HG03025 (cell line): Measurements from ENCODE around the gene SIRPB2.

Experiments
- ATAC-seq: cut with Tn5 transposase; IDR thresholded peaks from one replicate; pipeline ENCODE4 v1.9.1; 2021; ENCODE audit warnings: mild to moderate bottlenecking, moderate library complexity; ENCODE audit not compliant: unreplicated experiment, low FRiP score

SIRPB2 gene

DNA sequence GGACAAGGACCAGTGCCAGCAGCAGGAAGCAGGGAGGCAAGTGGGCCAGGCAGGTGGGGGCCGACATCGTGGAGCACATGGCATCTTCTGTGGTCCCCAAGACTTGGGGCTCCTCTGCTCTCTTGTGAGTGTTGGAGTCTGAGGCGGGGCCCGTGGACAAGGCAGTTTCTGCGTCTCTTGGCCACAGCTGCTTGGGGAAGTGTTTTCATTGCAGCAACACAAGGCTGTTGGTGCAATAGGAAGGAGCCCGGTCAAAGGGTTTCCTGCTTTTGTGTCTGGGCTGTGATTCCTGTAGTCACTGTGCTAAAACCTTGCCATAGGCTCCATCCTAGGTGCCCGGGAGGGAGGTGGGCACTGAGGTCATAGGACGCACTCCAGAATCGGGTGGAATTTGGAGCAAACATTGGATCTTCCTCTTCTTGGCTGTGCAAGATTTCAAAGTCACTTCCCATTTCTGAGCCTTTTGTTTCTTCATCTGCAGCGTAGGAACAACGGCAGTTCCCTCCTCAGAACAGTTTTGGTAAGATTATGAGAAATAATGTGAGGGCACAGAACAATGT, at the start of gene SIRPB2:
Gene SIRPB2 (minus strand): TSS at position 140 of the 560 bp plus-strand sequence. CDS start 61 bp downstream, at position 79.
- no peak for ATAC-seq

DNA sequence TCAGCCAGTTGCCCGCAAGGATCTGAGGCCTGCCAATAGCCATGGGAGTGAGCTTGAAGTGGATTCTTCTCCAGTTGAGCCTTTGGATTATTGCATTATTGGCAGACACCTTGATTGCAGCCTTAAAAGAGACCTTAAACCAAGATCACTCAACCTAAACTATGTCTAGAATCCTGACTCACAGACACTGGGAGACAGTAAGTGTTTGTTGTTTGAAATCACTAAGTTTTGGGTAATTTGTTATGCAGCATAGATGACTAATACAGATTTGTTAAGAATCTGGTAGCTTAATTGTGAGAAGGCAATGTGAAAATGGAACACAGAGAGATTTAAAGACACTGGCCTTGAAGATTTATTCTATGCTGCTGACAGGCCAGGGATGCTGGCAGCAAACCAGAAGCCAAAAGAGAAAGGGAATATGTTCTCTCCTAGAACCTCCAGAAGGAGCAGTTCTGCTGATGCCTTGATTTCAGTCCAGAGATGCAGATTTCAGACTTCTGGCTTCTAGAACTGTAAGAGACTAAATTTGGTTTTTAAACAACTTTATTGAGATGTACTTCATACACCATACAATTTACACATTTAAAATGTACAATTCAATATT, 48.7 kb upstream of the SIRPB2 start:
- ATAC-seq: no peak

GRCh38 chr20:1538655-1539054, 47.4 kb upstream of the SIRPB2 start:
- no peak for ATAC-seq

DNA sequence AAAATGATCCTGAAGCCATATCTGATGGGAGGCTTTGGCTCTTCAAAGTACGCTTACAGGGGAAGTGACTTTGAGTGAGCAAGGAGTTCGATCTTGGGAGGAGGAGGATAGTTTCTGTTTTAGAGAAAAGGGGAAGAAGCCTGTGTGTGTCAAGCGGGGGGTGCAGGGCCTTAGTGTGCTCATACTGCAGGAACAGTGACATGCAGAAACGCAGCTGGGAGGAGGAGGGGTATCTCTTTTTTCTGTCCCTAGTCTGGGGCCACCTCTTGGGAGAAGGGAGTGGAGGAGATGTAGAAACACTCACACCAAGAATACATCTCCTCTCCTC, 46.5 kb upstream of the SIRPB2 start:
- no peak for ATAC-seq

DNA sequence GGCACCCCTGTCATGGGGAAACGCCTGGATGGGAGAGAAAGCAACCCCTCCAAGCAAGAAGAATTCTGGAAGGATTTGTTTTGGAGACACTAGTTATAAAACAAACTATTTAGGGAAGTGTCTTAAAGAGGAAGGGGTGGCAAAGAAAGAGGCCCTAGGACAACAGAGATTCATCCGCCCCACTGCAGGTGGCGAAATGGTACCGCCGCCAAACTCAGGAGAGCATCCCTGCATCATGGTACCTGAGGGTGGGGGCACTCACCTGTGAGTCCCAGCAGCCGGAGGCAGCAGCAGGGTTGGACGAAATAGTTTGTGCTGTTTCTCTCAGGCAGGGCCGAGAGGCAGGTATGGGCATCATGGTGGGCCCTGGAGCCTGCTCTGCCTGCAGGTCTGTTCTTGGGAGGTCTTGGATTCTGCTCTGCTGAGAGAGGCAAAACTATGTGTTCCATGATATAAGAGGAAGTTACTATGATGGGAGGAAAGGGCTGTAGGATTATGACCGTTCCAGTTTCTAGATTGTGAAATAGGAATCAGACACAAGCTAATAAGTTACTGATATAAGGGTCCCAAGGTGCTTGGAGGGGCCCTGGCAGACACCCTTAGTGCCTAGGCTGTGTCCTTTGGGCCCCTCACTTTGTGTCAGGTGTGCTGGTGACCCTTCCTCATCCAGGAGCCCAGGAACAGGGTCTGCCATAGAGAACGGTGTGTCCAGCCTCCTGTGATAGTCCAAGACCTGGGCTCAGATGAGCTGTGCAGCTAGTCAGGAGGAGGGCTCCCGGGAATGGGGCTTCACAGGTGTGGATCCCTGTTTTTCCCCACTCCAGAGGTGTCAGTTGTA, 45.9 kb upstream of the SIRPB2 start:
- ATAC-seq: no peak

GRCh38 chr20:1535420-1536175, 44.4 kb upstream of the SIRPB2 start:
- ATAC-seq: peak; percentile 81

- ATAC-seq: no peak
These were observed 43.3 kb upstream of the SIRPB2 start for GRCh38 chr20:1534526-1534925.

GRCh38 chr20:1533059-1533458, 41.8 kb upstream of the SIRPB2 start:
- ATAC-seq: no peak

- ATAC-seq: no peak
These were observed 37.6 kb upstream of the SIRPB2 start for GRCh38 chr20:1528811-1529210.

- ATAC-seq: no peak
These were observed 36.7 kb upstream of the SIRPB2 start for GRCh38 chr20:1527923-1528322.

DNA sequence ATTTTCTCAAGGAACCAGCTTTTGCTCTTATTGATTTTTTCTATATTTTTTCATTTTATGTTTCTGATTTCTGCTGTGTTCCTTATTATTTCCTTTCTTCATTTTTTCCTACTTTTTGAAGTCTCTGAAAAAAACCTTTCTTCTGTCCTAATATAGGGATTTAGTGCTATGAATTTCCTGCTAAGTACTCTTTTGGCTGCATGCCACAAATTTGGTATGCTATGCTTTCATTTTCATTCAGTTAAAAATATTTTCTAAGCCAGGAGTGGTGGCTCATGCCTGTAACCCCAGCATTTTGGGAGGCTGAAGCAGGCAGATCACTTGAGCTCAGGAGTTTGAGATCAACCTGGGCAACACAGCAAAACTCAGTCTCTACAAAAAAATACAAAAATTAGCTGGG, 35.7 kb upstream of the SIRPB2 start:
- no peak for ATAC-seq

DNA sequence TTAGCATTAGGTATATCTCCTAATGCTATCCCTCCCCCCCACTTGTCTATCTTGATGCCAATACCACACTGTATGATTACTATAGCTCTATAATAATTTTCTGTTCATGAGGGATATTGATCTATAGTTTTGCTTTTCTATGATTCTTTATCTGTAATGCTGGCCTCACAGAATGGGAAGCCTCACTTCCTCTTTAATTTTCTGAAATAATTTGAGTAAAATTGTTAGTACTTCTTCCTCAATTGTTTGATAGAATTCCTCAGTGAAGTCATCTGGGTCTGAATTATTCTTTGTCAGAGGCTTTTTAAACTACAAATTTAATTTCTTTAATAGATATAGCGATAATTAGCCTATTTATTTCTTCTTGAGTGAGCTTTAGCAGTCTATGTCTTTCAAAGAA, 35.1 kb upstream of the SIRPB2 start:
- no peak for ATAC-seq

DNA sequence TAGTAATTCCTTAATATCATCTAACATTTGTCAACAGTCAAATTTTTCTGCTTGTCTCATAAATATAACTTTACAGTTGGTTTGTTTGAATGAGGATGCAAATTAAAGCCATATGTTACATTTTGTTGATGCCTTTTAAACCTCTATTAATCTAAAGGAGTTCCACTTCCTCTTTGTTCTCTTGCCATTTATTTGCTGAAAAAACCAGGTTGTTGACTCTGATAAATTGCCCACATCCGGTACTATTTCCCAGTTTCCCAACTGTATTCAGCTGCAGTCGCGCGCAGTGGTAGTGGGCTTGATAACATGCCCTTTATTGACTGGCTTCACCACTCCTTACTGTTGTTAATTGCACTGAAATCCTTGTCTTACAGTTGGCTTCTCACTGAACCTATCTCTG, 32.8 kb upstream of the SIRPB2 start:
- no peak for ATAC-seq

DNA sequence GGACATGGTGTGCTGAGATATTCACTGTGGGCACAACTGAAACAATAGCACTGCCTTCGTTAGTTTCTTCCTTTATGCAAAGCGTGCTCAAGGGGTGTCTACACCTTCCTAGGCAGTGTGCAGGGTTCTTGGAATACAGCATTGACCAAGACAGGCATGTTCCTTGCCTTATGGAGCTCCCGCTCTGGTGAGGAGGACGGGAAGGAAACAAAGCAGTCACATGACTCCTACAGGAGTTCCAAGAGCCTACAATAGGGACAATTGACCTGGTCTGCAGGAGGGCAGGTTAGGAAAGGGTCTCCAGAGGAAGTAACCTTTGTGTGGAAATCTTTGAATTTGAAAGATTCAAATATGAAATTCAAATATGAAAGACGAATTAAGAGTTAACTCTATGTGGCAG, 25.8 kb upstream of the SIRPB2 start:
- no peak for ATAC-seq

DNA sequence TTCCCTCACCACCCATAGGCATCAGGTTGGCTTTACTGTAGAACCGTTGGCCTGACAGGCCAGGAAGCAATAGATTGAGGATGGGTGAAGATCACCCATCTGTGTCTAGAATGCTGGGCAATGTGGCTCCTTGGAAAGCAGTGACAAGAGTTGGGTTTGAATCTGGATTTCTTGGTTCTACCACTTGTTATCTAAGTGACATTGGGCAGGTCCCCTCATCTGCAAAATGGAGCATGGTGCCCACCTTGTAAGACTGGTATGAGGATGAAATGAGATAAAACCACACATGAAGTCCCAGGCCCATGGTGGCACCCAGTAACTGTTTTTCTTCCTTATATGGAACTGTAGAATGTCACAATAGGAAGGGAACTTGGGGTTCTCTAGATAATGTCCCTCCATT, 22.6 kb upstream of the SIRPB2 start:
- no peak for ATAC-seq

DNA sequence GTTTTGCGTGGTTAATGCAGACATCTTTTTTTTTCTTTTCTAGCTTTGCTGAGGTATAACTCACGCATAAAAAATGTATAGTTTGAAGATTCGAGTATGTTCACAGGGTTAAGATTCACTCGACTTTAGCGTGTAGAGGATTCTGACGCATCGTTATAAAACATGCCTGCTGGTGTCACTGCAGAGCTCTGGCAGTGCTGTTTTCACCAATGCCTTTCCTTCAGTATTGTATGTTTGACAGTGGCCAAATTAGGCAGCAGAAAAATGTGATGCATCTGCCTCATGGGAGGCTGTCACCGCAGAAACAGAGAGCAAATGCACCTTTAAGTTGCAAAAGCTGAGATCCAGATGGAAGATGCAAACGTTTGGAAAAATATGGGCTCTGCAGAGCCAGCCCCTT, 18.0 kb upstream of the SIRPB2 start:
- no peak for ATAC-seq

DNA sequence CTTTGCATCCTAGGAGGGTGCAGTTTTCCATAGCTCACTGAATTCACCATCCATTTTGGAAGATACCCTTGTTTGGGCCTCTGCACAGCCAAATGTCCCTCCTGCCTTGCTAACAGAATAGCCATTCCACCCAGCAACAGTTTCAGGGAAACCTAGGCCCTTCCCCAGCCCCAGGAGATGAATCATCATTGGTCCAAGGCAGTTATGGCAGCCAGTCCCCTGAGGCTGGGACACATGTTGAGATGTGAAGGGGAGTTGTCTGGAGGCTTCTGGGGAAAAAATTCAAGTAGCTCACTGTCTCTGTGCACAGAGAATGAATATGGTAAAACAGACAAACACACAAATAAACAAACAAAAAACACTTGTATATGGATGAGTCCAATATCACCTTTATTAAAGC, 17.4 kb upstream of the SIRPB2 start:
- ATAC-seq: no peak

DNA sequence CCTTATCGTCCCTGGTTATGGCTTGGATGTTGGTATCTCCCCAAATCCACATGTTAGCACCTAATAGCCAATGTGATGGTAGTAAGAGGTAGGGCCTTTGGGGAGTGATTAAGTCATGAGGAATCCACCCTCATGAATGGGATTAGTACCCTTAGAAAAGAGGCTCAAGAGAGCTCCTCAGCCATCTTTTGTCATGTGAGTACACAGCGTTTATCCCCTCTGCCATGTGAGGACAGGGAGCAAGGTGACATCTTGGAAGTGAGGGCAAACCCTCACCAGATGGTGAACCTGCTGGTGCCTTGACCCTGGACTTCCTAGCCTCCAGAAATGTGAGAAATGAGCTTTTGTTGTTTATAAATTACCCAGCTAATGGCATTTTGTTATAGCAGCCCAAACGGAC, 16.1 kb upstream of the SIRPB2 start:
- no peak for ATAC-seq

DNA sequence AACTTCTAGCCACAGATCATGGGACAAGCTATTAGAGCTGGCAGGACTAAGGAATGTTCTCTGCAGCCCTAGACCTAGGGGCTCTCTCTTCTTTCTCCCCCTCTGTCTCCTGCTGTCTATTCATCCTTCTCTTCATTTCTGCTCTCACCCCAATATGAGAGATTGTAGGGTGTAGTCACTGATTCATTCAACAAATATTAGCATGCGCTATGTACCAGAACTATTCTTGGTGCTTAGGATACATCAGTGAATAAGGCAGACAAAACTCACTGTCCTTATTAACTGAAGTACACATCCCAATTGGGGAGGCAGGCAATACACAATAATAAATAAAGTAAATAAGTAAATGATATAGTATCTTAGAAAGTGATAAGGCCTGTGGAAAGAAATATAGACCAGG, 14.7 kb upstream of the SIRPB2 start:
- no peak for ATAC-seq

DNA sequence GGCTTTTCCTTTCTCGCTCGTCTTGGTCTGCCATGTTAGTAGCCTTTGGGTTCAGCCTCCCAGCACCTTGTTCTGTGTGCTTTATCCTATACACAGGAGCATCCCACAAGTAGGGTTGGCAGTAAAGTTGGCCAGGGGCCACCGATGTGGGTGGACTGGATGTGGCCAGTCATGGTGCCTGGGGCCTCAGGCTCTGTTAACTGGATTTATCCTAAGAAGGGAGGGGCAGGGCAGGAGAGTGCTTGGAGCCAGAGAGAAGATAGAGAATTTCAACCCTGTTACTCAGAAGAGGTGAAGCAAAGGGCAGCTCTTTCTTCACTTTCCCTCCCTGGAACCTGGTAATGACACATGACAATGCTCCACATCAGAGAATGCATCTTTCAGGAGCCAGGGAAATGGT, 14.1 kb upstream of the SIRPB2 start:
- no peak for ATAC-seq

DNA sequence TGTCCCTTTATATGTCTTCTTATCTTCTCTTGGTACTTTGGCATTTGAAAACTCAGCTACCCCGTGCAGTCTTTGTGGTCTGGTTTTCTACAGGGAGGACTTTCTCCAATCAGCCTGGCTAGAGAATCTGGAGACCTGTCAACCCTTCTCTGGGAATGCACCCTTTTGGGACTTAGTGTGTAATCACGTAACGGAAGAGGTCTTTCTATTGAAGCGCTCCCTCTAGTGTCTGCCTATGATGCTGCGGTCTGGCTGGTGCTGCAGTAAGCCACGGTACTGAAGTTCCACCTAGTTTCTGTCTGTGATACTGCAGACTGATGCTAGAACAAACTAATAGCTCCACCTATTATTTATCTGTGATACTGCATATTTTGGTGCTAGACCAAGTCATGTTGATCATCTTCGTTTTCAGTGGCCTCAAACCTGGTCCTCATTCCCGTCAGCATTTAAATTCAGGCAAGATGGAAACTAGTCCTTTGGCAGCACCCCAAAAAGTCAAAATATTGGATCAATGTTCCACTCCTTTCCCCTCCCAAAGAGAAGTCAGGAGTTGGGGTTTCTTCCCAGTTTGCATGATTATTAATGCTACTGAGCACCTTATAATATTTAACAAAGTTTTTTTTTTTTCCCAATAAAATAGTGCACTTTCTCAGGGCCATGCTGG, 12.5 kb upstream of the SIRPB2 start:
- peak; percentile 90 for ATAC-seq
